GM23248 (cell line): ENCODE measurements around the gene GPATCH2.

ENCODE experiments used
- EZH2 ChIP-seq: fragments of 200-600 bp; sonication (generic); IDR thresholded peaks from 2 replicates; pipeline ENCODE4 v1.6.1; 2018; ENCODE audit warnings: antibody characterized with exemption, mild to moderate bottlenecking; ENCODE audit not compliant: insufficient read depth, poor library complexity, severe bottlenecking
- EZH2phosphoT487 ChIP-seq: fragments of 200-600 bp; sonication (generic); IDR thresholded peaks from 2 replicates; pipeline ENCODE4 v1.6.1; 2018; ENCODE audit warnings: antibody characterized with exemption, moderate library complexity, mild to moderate bottlenecking, low read depth; ENCODE audit not compliant: insufficient read depth

GRCh38 chr1:217561446-217561845, 69.4 kb downstream of the GPATCH2 start:
- TF ChIP-seq EZH2phosphoT487 (no peak), EZH2 (no peak)
